NCI-H2196 (cell line): ENCODE data around the gene DDA1.
"Not testable (repeated sequence)": the region's sequence is repeated elsewhere in the genome, so short reads cannot be mapped to it uniquely, and the experiment has no call there.

Experiments used
- DNase-seq: peaks from one replicate; lab custom pipeline; 2025; ENCODE audit not compliant: unreplicated experiment; lab: John Stamatoyannopoulos, UW

DDA1 gene

GRCh38 chr19:17309198-17309964 lies at the start of gene DDA1:
DDA1 (plus strand) TSS chr19:17309563; CDS start chr19:17309655, 92 bp downstream.
- DNase-seq = peak; percentile 99

GRCh38 chr19:17259934-17260333 lies 49.4 kb upstream of the DDA1 start:
- DNase-seq = no peak

GRCh38 chr19:17260842-17261325 lies 48.5 kb upstream of the DDA1 start:
- peak; percentile 88 for DNase-seq

GRCh38 chr19:17262557-17262956 lies 46.8 kb upstream of the DDA1 start:
- DNase-seq = no peak

GRCh38 chr19:17263712-17264640 lies 45.4 kb upstream of the DDA1 start:
- DNase-seq = no peak

- DNase-seq = no peak
These were observed 44.8 kb upstream of the DDA1 start, which contains the start of gene USHBP1 for GRCh38 chr19:17264641-17264979. USHBP1 (minus strand) TSS chr19:17264745; CDS start chr19:17264299, 446 bp downstream.

GRCh38 chr19:17266026-17266425 lies 43.3 kb upstream of the DDA1 start:
- DNase-seq = no peak

- no peak for DNase-seq
These were observed 42.8 kb upstream of the DDA1 start for GRCh38 chr19:17266589-17266974.

- DNase-seq = peak; percentile 99
These were observed 42.2 kb upstream of the DDA1 start, which contains the start of gene BABAM1 for GRCh38 chr19:17266975-17267788. BABAM1 (plus strand) TSS chr19:17267443; CDS start chr19:17268807, 1,364 bp downstream.

GRCh38 chr19:17268754-17269153 lies 40.6 kb upstream of the DDA1 start:
- no peak for DNase-seq

- DNase-seq = not testable (repeated sequence)
These were observed 34.5 kb upstream of the DDA1 start for GRCh38 chr19:17274892-17275291.

GRCh38 chr19:17275441-17276175 lies 33.8 kb upstream of the DDA1 start:
- DNase-seq = no peak

GRCh38 chr19:17279436-17279835 lies 29.9 kb upstream of the DDA1 start:
- DNase-seq = no peak

- peak; percentile 25 for DNase-seq
These were observed 27.7 kb upstream of the DDA1 start, which contains the start of gene ANKLE1 for GRCh38 chr19:17281391-17282304. ANKLE1 (plus strand) TSS chr19:17281901; CDS start chr19:17281921, 20 bp downstream.

GRCh38 chr19:17282488-17283125 lies 26.8 kb upstream of the DDA1 start:
- peak; percentile 90 for DNase-seq

- DNase-seq = no peak
These were observed 25.8 kb upstream of the DDA1 start for GRCh38 chr19:17283504-17283996.

GRCh38 chr19:17285415-17286135 lies 23.8 kb upstream of the DDA1 start:
- DNase-seq = no peak

- no peak for DNase-seq
These were observed 23.1 kb upstream of the DDA1 start for GRCh38 chr19:17286263-17286662.
